Esophagus muscularis mucosa (tissue), 3 donors: ENCODE data around the gene PDE1C.

Source experiments
- CTCF ChIP-seq, 3 experiments: fragments of 200-600 bp in 2 of 3; fragments of 450-650 bp in 1 of 3; sonication (generic) in 2 of 3; IDR thresholded peaks; one replicate each; pipeline ENCODE4 v1.5.1; 2017 to 2019; ENCODE audit warnings: antibody characterized with exemption in 3 of 3, mild to moderate bottlenecking in 2 of 3, moderate library complexity in 1 of 3
- POLR2AphosphoS5 ChIP-seq, 2 donors: sonication (generic); formaldehyde crosslinking; IDR thresholded peaks; one replicate each; pipeline ENCODE4 v1.6.1; 2017; ENCODE audit warnings: antibody characterized with exemption in 2 of 2

- TF ChIP-seq POLR2AphosphoS5 (IDR thresholded peaks at IDR 0.05), result no peak
- no peak for TF ChIP-seq CTCF (IDR thresholded peaks at IDR 0.05)
These were observed 88.3 kb downstream of the PDE1C start for GRCh38 chr7:31981874-31982390.
